Measurements from ENCODE around the gene TPD52L2.
"Not testable (repeated sequence)": the region's sequence is repeated elsewhere in the genome, so short reads cannot be mapped to it uniquely, and the experiment has no call there.

TPD52L2 gene

DNA sequence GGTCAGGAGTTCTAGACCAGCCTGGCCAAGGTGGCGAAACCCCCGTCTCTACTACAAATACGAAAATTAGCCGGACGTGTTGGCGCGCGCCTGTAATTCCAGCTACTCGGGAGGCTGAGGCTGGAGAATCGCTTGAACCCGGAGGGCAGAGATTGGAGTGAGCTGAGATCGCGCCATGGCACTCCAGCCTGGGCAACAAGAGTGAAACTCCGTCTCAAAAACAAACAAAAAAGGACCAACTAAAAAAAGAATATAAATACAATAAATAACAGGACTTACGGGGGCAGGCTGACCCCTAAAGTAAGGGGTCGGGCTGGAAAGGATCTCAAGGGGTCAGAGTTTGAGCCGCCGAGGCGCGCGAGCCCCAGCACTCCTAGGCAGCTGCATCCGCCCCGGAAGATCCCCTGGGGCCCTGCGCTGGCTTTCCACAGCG is 509 bp upstream of the TPD52L2 start:
- no peak for DNase-seq (ENCODE audit: low read depth)
- H3K4me3 ChIP-seq (ENCODE audit: low read depth, low read length), result peak overlapping the region; percentile 79
- no peak for TF ChIP-seq MYC (IDR thresholded peaks at IDR 0.05; ENCODE audit: low read depth, low read length)
- no peak for TF ChIP-seq MAX (IDR thresholded peaks at IDR 0.05; ENCODE audit: low read depth, low read length)
- no peak for TF ChIP-seq CTCF (IDR thresholded peaks at IDR 0.05; ENCODE audit: low read depth, low read length)
- no peak for TF ChIP-seq POLR2A (IDR thresholded peaks at IDR 0.05; ENCODE audit: extremely low read depth, insufficient read length)

- DNase-seq (ENCODE audit: low read depth); H3K4me3 ChIP-seq (ENCODE audit: low read depth, low read length): not testable (repeated sequence)
These were observed 2.0 kb downstream of the TPD52L2 start for GRCh38 chr20:63867042-63867441.

DNA sequence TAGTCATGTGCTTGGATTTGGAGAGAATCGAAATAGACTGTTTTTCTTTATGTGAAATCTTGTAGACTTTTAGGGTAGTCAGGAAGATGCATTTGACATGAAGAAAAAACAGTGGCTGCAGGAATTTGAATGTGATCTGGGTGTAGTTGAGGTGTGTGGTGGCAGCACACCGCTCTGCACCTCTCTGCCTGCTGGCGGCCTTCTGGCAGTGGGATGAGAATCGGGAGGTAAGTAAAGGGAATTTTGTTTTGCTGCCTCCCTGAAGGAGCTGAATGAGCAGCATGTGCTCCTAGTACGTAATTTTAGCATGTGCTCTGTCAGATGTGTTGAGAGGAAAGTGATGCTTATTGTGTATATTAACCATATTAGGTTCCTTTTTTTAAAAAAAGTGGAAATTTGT is 3.2 kb downstream of the TPD52L2 start:
- H3K4me3 ChIP-seq (ENCODE audit: low read depth, low read length), result peak overlapping the region; percentile 11
- no peak for DNase-seq (ENCODE audit: low read depth)
- TF ChIP-seq MYC (IDR thresholded peaks at IDR 0.05; ENCODE audit: low read depth, low read length) (no peak), MAX (IDR thresholded peaks at IDR 0.05; ENCODE audit: low read depth, low read length) (no peak), POLR2A (IDR thresholded peaks at IDR 0.05; ENCODE audit: extremely low read depth, insufficient read length) (no peak), CTCF (IDR thresholded peaks at IDR 0.05; ENCODE audit: low read depth, low read length) (no peak)

GRCh38 chr20:63873477-63873971 is 8.5 kb downstream of the TPD52L2 start:
- peak; percentile 97 for DNase-seq (ENCODE audit: low read depth)

DNA sequence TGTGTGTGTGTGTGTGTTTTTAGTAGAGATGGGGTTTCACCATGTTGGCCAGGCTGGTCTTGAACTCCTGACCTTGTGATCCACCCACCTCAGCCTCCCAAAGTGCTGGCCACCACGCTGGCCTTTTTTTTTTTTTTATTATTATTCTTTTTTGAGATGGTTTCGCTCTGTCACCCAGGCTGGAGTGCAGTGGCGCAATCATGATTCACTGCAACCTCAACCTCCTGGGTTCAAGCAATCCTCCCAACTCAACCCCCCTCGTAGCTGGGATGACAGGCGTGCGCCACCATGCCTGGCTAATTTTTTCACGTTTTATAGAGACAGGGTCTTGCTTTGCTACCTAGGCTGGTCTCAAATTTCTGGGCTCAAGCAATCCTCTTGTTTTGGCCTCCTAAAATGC is 9.2 kb downstream of the TPD52L2 start:
- peak; percentile 81 for DNase-seq (ENCODE audit: low read depth)
- not testable (repeated sequence) for H3K4me3 ChIP-seq (ENCODE audit: low read depth, low read length)

More at GRCh38 chr20:63873477-63873971, 8.5 kb downstream of the TPD52L2 start:
- peak; percentile 96 for TF ChIP-seq MYC (IDR thresholded peaks at IDR 0.05; ENCODE audit: low read depth, low read length)
- TF ChIP-seq POLR2A (IDR thresholded peaks at IDR 0.05; ENCODE audit: extremely low read depth, insufficient read length), result no peak
- TF ChIP-seq MAX (IDR thresholded peaks at IDR 0.05; ENCODE audit: low read depth, low read length), result peak; percentile 94
- H3K4me3 ChIP-seq (ENCODE audit: low read depth, low read length), result no peak overlapping the region

DNA sequence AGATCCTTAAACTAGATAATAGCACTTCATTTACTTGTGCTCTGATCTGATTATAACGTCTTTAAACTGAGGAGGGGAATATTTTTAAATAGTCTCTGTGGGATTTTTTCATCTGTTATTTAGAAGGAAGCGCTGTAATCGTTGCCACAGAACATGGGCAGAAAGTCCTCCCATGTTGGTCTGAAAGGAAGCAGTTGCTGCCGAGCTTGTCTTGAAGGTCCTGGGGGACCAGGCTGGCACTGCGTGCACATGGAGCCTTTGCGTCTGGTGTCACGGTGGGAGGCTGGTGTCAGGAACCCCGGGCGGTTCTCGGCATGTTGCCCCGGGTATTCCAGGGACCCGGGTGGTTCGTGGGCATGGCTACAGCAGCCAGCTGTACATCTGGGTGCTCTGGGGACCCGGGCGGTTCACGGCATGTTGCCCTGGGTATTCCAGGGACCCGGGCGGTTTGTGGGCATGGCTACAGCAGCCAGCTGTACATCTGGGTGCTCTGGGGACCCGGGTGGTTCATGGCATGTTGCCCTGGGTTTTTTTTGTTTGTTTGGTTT is 11.5 kb downstream of the TPD52L2 start:
- TF ChIP-seq MYC (IDR thresholded peaks at IDR 0.05; ENCODE audit: low read depth, low read length) (no peak), MAX (IDR thresholded peaks at IDR 0.05; ENCODE audit: low read depth, low read length) (no peak), POLR2A (IDR thresholded peaks at IDR 0.05; ENCODE audit: extremely low read depth, insufficient read length) (no peak), CTCF (IDR thresholded peaks at IDR 0.05; ENCODE audit: low read depth, low read length) (no peak)
- no peak for DNase-seq (ENCODE audit: low read depth)
- H3K4me3 ChIP-seq (ENCODE audit: low read depth, low read length), result no peak overlapping the region

DNA sequence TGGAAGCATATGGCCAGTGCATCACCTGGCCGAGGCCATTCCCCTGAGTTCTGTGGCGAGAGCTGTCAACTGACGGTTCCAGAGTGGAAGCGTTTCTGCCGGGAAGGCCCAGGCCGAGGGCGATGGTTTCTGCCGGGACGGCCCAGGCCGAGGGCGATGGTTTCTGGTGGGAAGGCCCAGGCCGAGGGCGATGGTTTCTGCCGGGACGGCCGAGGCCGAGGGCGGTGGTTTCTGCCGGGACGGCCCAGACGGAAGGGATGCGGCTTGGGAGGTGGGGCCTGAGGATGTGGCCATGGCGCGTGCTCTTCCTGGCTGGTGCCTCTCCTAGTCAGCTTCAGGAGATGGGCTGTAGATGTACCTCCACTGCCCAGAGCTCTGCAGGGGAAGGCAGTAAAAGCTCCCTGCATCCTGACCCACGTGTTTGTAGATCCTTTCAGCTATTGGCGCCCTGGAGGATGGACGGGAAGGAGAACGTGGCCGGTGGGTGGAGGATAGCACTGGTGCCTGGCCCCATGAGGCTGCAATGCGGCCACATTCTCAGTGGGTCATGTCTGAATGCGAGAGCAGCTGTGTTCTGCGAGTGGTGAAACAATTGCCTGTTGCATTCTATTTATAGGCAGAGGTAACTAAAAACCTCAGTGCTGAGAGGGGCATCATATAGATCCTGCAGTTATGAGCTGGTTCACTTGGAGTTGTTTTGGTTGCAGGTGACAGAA is 12.8 kb downstream of the TPD52L2 start:
- DNase-seq (ENCODE audit: low read depth), result no peak
- no peak overlapping the region for H3K4me3 ChIP-seq (ENCODE audit: low read depth, low read length)
- no peak for TF ChIP-seq CTCF (IDR thresholded peaks at IDR 0.05; ENCODE audit: low read depth, low read length)
- no peak for TF ChIP-seq POLR2A (IDR thresholded peaks at IDR 0.05; ENCODE audit: extremely low read depth, insufficient read length)
- no peak for TF ChIP-seq MYC (IDR thresholded peaks at IDR 0.05; ENCODE audit: low read depth, low read length)
- no peak for TF ChIP-seq MAX (IDR thresholded peaks at IDR 0.05; ENCODE audit: low read depth, low read length)
